ENCODE results near the gene MRM2.

DNA sequence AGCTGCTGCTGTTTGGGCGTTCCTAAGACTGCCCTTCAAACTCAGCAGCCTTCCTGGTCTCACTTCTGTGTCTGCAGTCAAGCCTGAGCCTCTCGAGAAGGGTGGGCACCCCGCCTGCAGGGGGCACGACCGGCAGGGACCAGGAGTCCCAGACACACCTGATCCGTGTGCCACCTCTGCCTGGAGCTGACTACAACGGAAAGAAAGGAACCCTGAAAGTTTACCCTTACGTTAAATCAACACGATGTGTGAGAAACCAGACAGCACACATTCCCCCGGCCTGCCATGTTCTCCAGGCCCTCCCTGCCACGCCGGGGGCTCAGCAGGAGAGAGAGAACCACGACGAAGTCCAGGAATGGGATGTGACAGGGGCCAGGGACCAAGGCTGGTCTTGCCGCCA lies 14.3 kb downstream of the MRM2 start:
- TF ChIP-seq, protein P1, sequence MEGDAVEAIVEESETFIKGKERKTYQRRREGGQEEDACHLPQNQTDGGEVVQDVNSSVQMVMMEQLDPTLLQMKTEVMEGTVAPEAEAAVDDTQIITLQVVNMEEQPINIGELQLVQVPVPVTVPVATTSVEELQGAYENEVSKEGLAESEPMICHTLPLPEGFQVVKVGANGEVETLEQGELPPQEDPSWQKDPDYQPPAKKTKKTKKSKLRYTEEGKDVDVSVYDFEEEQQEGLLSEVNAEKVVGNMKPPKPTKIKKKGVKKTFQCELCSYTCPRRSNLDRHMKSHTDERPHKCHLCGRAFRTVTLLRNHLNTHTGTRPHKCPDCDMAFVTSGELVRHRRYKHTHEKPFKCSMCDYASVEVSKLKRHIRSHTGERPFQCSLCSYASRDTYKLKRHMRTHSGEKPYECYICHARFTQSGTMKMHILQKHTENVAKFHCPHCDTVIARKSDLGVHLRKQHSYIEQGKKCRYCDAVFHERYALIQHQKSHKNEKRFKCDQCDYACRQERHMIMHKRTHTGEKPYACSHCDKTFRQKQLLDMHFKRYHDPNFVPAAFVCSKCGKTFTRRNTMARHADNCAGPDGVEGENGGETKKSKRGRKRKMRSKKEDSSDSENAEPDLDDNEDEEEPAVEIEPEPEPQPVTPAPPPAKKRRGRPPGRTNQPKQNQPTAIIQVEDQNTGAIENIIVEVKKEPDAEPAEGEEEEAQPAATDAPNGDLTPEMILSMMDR (IDR thresholded peaks at IDR 0.05; ENCODE audit: poor library complexity): no peak
- TF ChIP-seq EZH2 (IDR thresholded peaks at IDR 0.05; ENCODE audit: borderline replicate concordance): no peak
- no peak for TF ChIP-seq EZH2phosphoT487 (IDR thresholded peaks at IDR 0.05; ENCODE audit: low read depth, severe bottlenecking, unreplicated experiment)

All from hepatocyte (in vitro differentiated cells).